Right lobe of liver (tissue), 6 donors: ENCODE results near the gene DIAPH2. TPM values are rescaled to one million over a fixed set of nuclear protein-coding genes. Genes with fewer than 3 reads are reported as not detected.
"Not testable (repeated sequence)": the region's sequence is repeated elsewhere in the genome, so short reads cannot be mapped to it uniquely, and the experiment has no call there.

Experiments
- ATAC-seq, 4 donors: fragments of 200-7000 bp; cut with Tn5 transposase; one replicate each; pipeline ENCODE4 v1.9.1; 2020; ENCODE audit warnings: mild to moderate bottlenecking in 4 of 4, moderate library complexity in 4 of 4
- DNase-seq, 3 donors: peaks; one replicate each; pipeline ENCODE4 v3.0.0-alpha.2; 2020
- H3K27ac ChIP-seq, 3 donors: fragments of 200-600 bp; one replicate each; pipeline ENCODE4 v1.8.0; 2022
- H3K27me3 ChIP-seq, 2 donors: fragments of 200-600 bp; one replicate each; pipeline ENCODE4 v1.8.0; 2022
- H3K36me3 ChIP-seq, 4 donors: fragments of 200-600 bp; sonication (generic) in 1 of 4; one replicate each; pipeline versions ENCODE4 v1.5.1 to v1.8.0; 2017 to 2022; ENCODE audit warnings: control low read depth in 1 of 4
- H3K4me1 ChIP-seq, 4 donors: fragments of 200-600 bp; sonication (generic) in 1 of 4; one replicate each; pipeline versions ENCODE4 v1.5.1 to v1.8.0; 2017 to 2022; ENCODE audit warnings: control low read depth in 1 of 4
- H3K4me3 ChIP-seq, 3 donors: fragments of 200-600 bp; one replicate each; pipeline ENCODE4 v1.8.0; 2022
- H3K9me3 ChIP-seq, 4 donors: fragments of 200-600 bp; sonication (generic) in 1 of 4; one replicate each; pipeline versions ENCODE4 v1.5.1 to v1.8.0; 2017 to 2022; ENCODE audit warnings: control low read depth in 1 of 4
- POLR2A ChIP-seq: fragments of 450-650 bp; IDR thresholded peaks from one replicate; pipeline ENCODE4 v1.6.1; 2017; ENCODE audit warnings: antibody characterized with exemption, mild to moderate bottlenecking
- WGBS: methylation state at CpG from one replicate; pipeline ENCODE4 v1.1.6; 2018; ENCODE audit warnings: low coverage, low lambda C conversion rate; ENCODE audit not compliant: insufficient coverage; ENCODE audit errors: missing lambda C conversion rate; 5-methylcytosine and 5-hydroxymethylcytosine counted together
- intact Hi-C, 2 donors: fragments of 100-400 bp; cut with DNase I; formaldehyde crosslinking; loops; one replicate each; pipeline versions ENCODE4 v1.11.2 to v1.14.1; 2022
- total RNA-seq, 6 experiments: library from RNA; depleted of rRNA in 2 of 6; stranded (reverse); fragments of >200 nt in 2 of 6; fragmentation: NEBNext Ultra II Directional in 3 of 6; extraction: Animal tissue kit (Norgen Biotek cat#: 25700) in 3 of 6; gene quantifications; one replicate each; pipeline versions ENCODE4 v1.1.0 to v1.2.4, GENCODE V29; 2016 to 2023
- TF ChIP-seq, protein P1 (sequence below), 4 donors: fragments of 200-600 bp in 3 of 4; fragments of 450-650 bp in 1 of 4; IDR thresholded peaks; one replicate each; pipeline versions ENCODE4 v1.5.1 to v1.8.0; 2016 to 2022; ENCODE audit warnings: antibody characterized with exemption in 4 of 4, mild to moderate bottlenecking in 2 of 4
- donor health status: DM: no; HTN: yes; CAD: no.
- donor health status: DM: no; HTN: no; CAD: no.
- donor health status: DM: no; HTN: no; CAD: no.
- donor health status: DM: no; HTN: yes; CAD: no.
- donor health status: DM: no; HTN: yes; CAD: no.

The DIAPH2 gene
- total RNA-seq, 6 experiments from 2014 or later: 10.6 to 20.0 (median 16.4) TPM

DNA sequence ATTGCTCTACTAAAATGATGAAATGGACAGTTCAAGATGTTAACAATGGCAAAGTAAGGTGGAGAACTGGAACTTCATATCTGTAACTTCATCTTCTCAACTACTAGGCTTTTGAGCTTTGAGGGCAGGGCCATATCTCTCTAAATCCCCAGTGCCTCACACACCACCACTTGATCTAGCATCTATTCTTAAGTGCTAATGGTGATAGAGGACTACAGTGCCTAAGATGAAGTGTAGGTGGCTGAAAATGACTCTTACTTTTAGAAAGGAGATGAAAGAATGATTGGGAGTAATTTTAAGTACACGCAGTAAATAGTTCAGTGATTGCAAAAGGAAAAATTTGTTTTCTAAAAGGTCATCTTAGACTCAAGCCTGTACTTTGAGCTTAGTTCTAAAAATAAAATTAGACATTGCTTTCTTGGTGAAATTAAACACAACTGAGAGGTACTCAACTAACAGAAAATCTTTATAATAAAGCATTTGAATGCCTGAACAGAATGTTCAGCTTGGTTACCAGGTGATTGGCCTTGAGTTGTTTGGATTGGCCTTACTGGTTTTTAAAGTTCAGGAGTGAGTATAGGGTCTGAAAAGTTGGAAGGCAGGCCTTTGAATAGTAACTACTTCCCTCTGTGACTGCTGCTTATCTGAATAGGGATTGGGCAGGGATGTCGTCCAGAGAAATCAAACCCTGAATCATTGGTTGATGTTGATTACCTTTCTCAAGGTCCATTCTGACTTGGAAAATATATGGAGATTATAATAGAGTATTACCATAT lies 45.4 kb downstream of the DIAPH2 start:
- H3K36me3 ChIP-seq: no peaks in the 10 kb centered on the region
- H3K27me3 ChIP-seq: no peaks in the 10 kb centered on the region
- ATAC-seq (peak in 2 of 4 donors; percentile 65), DNase-seq (no peak)
- intact Hi-C loops: no loop called here
- TF ChIP-seq, protein P1, sequence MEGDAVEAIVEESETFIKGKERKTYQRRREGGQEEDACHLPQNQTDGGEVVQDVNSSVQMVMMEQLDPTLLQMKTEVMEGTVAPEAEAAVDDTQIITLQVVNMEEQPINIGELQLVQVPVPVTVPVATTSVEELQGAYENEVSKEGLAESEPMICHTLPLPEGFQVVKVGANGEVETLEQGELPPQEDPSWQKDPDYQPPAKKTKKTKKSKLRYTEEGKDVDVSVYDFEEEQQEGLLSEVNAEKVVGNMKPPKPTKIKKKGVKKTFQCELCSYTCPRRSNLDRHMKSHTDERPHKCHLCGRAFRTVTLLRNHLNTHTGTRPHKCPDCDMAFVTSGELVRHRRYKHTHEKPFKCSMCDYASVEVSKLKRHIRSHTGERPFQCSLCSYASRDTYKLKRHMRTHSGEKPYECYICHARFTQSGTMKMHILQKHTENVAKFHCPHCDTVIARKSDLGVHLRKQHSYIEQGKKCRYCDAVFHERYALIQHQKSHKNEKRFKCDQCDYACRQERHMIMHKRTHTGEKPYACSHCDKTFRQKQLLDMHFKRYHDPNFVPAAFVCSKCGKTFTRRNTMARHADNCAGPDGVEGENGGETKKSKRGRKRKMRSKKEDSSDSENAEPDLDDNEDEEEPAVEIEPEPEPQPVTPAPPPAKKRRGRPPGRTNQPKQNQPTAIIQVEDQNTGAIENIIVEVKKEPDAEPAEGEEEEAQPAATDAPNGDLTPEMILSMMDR (IDR thresholded peaks at IDR 0.05): no peak
- no peak for TF ChIP-seq POLR2A
- H3K4me3 ChIP-seq: no peak overlapping the region
- WGBS: 42% methylated on average over 2 of the region's 2 CpGs
- H3K9me3 ChIP-seq: no peaks in the 10 kb centered on the region
- no peaks in the 10 kb centered on the region for H3K4me1 ChIP-seq
- H3K27ac ChIP-seq: peak overlapping the region in 1 of 3 donors; percentile 10

DNA sequence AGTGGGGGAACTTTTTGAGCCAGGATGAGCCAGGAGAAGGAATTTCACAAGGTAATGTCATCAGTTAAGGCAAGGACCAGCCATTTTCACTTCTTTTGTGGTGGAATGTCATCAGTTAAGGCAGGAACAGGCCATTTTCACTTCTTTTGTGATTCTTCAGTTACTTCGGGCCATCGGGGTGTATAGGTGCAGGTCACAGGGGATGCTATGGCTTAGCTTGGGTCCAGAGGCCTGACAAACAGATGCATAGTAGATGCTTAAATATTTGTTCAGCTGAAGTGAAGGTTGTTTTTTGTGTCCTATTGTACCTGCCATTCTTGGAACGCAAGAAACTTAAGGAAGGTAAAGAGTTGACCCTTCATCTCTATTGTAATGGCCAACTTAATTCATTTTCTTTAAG lies 46.4 kb downstream of the DIAPH2 start:
- DNase-seq, H3K27ac ChIP-seq, H3K27me3 ChIP-seq, H3K36me3 ChIP-seq, H3K4me1 ChIP-seq, H3K4me3 ChIP-seq, ATAC-seq, H3K9me3 ChIP-seq, intact Hi-C loops: not testable (repeated sequence)
- 88% methylated on average over 3 of the region's 3 CpGs for WGBS

DNA sequence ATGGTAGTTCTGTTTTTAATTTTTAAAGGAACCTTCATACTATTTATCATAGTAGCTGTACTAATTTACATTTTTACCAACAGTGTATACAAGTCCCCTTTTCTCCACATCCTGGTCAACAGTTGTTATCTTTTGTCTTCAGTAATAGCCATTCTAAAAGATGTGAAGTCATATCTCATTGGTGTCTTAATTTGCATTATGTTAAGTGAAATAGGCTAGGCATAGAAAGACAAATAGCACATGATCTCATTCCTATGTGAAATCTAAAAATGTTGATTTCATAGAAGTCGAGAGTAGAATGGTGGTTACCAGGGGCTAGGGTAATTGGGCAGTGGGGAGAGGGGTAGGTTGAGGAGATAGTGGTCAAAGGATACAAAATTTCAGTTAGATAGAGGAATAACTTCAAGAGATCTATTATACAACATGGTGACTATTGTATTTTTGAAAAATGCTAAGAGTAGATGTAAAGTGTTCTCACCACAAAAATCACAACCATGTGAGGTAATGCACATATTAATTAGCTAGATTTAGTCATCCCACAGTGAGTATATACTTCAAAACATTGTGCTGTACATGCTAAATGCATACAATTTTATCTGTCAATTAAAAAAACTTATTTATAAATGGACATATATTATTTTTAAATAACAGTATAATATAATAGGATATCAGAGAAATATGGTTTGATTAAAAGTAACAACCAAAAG lies 58.9 kb downstream of the DIAPH2 start:
- no peak overlapping the region for H3K27ac ChIP-seq
- H3K4me1 ChIP-seq: no peaks in the 10 kb centered on the region
- no peak for DNase-seq
- H3K27me3 ChIP-seq: no peaks in the 10 kb centered on the region
- no peak for TF ChIP-seq POLR2A
- TF ChIP-seq, protein P1 (IDR thresholded peaks at IDR 0.05): no peak
- H3K36me3 ChIP-seq: no peaks in the 10 kb centered on the region
- H3K4me3 ChIP-seq: no peak overlapping the region
- ATAC-seq: no peak
- intact Hi-C loops: no loop called here
- 50% methylated on average over 1 of the region's 1 CpG for WGBS
- H3K9me3 ChIP-seq: no peaks in the 10 kb centered on the region

GRCh38 chrX:96752781-96753180 lies 68.1 kb downstream of the DIAPH2 start:
- Histone ChIP-seq H3K9me3 (no peaks in the 10 kb centered on the region), H3K27me3 (no peaks in the 10 kb centered on the region), H3K4me1 (no peaks in the 10 kb centered on the region), H3K4me3 (no peak overlapping the region), H3K36me3 (no peaks in the 10 kb centered on the region), H3K27ac (no peak overlapping the region)
- intact Hi-C loops: no loop called here
- no peak for TF ChIP-seq POLR2A
- TF ChIP-seq, protein P1 (IDR thresholded peaks at IDR 0.05): no peak
- 77% methylated on average over 5 of the region's 5 CpGs for WGBS
- ATAC-seq: no peak
- no peak for DNase-seq

GRCh38 chrX:96753230-96753629 lies 68.6 kb downstream of the DIAPH2 start:
- Histone ChIP-seq H3K36me3 (peaks cover 0 to 2% (median 0%) of the 10 kb centered on the region in 4 donors), H3K9me3 (no peaks in the 10 kb centered on the region), H3K4me1 (no peaks in the 10 kb centered on the region), H3K4me3 (no peak overlapping the region), H3K27ac (no peak overlapping the region), H3K27me3 (no peaks in the 10 kb centered on the region)
- DNase-seq (no peak), ATAC-seq (no peak)
- intact Hi-C loops: no loop called here
- WGBS: 75% methylated on average over 1 of the region's 1 CpG
- TF ChIP-seq, protein P1 (IDR thresholded peaks at IDR 0.05): no peak
- no peak for TF ChIP-seq POLR2A
